Activated T-helper 1 cell treated with anti-CD3 and anti-CD28 coated beads, Interleukin-12 subunit alpha, Interleukin-12 subunit beta, Interleukin-2, Interleukin-4 antibody, amounts not matched to agents 30 ng/mL and 10 ng/mL and 1 ng/mL, durations not matched to agents 14 hours and 24 hours and 36 hours (primary cell): ENCODE data around the gene FAM13A. TPM values are rescaled to one million over a fixed set of nuclear protein-coding genes. Genes with fewer than 3 reads are reported as not detected.

Source experiments
- DNase-seq: peaks from one replicate; pipeline ENCODE4 v3.0.0; 2021; ENCODE audit warnings: low spot score
- H3K27ac Mint-ChIP-seq: one replicate; pipeline ENCODE4 v1.8.0; 2021; ENCODE audit warnings: mild to moderate bottlenecking, mixed read lengths
- H3K27me3 Mint-ChIP-seq: one replicate; pipeline ENCODE4 v1.8.0; 2022; ENCODE audit warnings: mild to moderate bottlenecking, moderate library complexity, mixed read lengths; ENCODE audit not compliant: insufficient read depth
- H3K36me3 Mint-ChIP-seq: one replicate; pipeline ENCODE4 v1.8.0; 2021; ENCODE audit warnings: low read depth, mixed read lengths
- H3K4me1 Mint-ChIP-seq: one replicate; pipeline ENCODE4 v1.8.0; 2021; ENCODE audit warnings: low read depth, mixed read lengths
- H3K4me3 Mint-ChIP-seq: one replicate; pipeline ENCODE4 v1.8.0; 2021; ENCODE audit warnings: mild to moderate bottlenecking, moderate library complexity, mixed read lengths
- H3K9me3 Mint-ChIP-seq: one replicate; pipeline ENCODE4 v1.8.0; 2021; ENCODE audit warnings: mixed read lengths
- intact Hi-C: fragments of 100-400 bp; cut with micrococcal nuclease; formaldehyde crosslinking; loops from one replicate; pipeline ENCODE4 v1.15.1; 2024
- total RNA-seq: library from RNA; stranded (reverse); gene quantifications from 2 replicates; pipeline ENCODE4 v1.2.3, GENCODE V29; 2022

The FAM13A gene
- total RNA-seq, 1 donor from 2014 or later: 3.0 TPM

- no peak overlapping the region for H3K27ac Mint-ChIP-seq
- intact Hi-C loops: no loop called here
- H3K36me3 Mint-ChIP-seq: no peaks in the 10 kb centered on the region
- no peak for DNase-seq
- no peaks in the 10 kb centered on the region for H3K9me3 Mint-ChIP-seq
- no peaks in the 10 kb centered on the region for H3K4me1 Mint-ChIP-seq
- H3K27me3 Mint-ChIP-seq: peaks cover 2% of the 10 kb centered on the region
- no peak overlapping the region for H3K4me3 Mint-ChIP-seq
These were observed 74.2 kb downstream of the FAM13A start for GRCh38 chr4:88982757-88983156.

GRCh38 chr4:88981993-88982392 lies 75.0 kb downstream of the FAM13A start:
- H3K36me3 Mint-ChIP-seq: no peaks in the 10 kb centered on the region
- intact Hi-C loops: no loop called here
- no peak overlapping the region for H3K27ac Mint-ChIP-seq
- no peaks in the 10 kb centered on the region for H3K4me1 Mint-ChIP-seq
- no peak for DNase-seq
- no peak overlapping the region for H3K4me3 Mint-ChIP-seq
- no peaks in the 10 kb centered on the region for H3K9me3 Mint-ChIP-seq
- peaks cover under 1% of the 10 kb centered on the region for H3K27me3 Mint-ChIP-seq

- Mint-ChIP-seq H3K36me3 (no peaks in the 10 kb centered on the region), H3K9me3 (no peaks in the 10 kb centered on the region), H3K4me3 (no peak overlapping the region), H3K27me3 (no peaks in the 10 kb centered on the region), H3K4me1 (no peaks in the 10 kb centered on the region), H3K27ac (no peak overlapping the region)
- no peak for DNase-seq
- intact Hi-C loops: no loop called here
These were observed 75.4 kb downstream of the FAM13A start for GRCh38 chr4:88981556-88981955.

DNA sequence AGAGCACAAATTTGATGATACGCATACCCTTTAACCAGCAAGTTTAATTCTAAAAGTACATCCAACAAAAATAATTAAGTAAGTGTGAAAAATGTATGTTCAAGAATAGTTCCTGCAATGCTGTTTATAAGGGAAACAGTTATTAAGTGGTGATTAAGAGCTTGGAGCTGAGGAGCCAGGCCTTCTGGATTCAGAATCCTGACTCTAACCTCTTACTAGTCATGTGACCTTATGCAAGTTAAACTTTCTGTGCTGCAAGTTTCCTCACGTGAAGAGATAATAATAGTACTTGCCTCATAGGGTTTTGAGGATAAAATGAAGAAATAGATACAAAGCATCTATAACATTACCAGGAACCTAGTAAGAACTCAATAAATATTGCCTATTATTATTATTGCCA lies 77.7 kb downstream of the FAM13A start:
- H3K4me1 Mint-ChIP-seq: no peaks in the 10 kb centered on the region
- no peaks in the 10 kb centered on the region for H3K36me3 Mint-ChIP-seq
- no peak overlapping the region for H3K27ac Mint-ChIP-seq
- no peaks in the 10 kb centered on the region for H3K27me3 Mint-ChIP-seq
- no peak for DNase-seq
- no peak overlapping the region for H3K4me3 Mint-ChIP-seq
- intact Hi-C loops: no loop called here
- H3K9me3 Mint-ChIP-seq: no peaks in the 10 kb centered on the region

DNA sequence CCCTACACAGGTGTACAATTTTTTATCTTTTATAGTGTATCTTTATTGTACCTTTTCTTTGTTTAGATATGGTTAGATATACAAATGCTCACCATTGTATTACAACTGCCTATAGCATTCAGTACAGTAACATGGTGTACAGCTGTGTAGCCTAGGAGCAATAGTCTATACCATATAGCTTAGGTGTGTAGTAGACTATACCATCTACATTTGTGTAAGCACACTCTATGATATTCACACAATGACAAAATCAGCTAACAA lies 80.3 kb downstream of the FAM13A start:
- H3K27me3 Mint-ChIP-seq: no peaks in the 10 kb centered on the region
- no peak overlapping the region for H3K27ac Mint-ChIP-seq
- intact Hi-C loops: no loop called here
- H3K4me3 Mint-ChIP-seq: no peak overlapping the region
- DNase-seq: no peak
- no peaks in the 10 kb centered on the region for H3K4me1 Mint-ChIP-seq
- no peaks in the 10 kb centered on the region for H3K36me3 Mint-ChIP-seq
- peaks cover 10% of the 10 kb centered on the region for H3K9me3 Mint-ChIP-seq

DNA sequence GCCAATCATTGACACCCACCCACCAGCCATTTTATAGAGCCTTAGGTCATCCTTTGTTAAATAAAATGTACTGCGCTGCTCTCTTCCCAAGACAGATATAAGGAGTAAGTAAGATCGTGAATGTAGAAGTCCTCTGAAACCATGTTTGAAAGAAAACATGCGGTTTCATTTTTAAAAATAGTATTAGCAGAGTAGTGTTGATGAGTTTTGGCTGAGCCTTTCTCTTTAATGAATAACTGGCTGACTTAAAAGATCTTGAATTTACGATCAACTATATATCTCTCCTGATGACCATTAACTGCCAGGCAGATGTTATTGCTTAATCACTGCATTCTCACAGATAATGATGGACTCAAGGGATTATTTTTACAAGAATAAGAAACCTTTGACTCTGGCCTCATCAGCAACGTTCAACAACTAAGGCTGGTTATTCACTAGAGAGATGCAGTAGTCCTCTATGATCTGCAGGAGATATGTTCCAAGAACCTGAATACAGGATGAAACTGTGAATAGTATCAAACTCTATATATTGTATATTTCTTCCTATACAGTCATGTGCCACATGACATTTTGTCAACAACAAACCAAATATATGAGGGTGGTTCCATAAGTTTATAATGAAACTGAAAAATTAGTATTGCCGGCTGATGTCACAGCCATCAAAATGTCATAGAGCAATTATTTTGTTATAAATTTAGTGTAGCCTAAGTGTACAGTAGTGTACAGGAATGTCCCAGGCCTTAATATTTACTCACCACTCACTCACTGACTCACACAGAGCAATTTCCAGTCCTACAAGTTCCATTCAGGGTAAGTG lies 80.8 kb downstream of the FAM13A start:
- Mint-ChIP-seq H3K27me3 (no peaks in the 10 kb centered on the region), H3K27ac (no peak overlapping the region), H3K4me1 (no peaks in the 10 kb centered on the region), H3K9me3 (peaks cover 10% of the 10 kb centered on the region), H3K4me3 (no peak overlapping the region), H3K36me3 (no peaks in the 10 kb centered on the region)
- intact Hi-C loops: no loop called here
- no peak for DNase-seq

- DNase-seq: no peak
- H3K27me3 Mint-ChIP-seq: peaks cover 5% of the 10 kb centered on the region
- no peaks in the 10 kb centered on the region for H3K4me1 Mint-ChIP-seq
- H3K36me3 Mint-ChIP-seq: no peaks in the 10 kb centered on the region
- no peak overlapping the region for H3K4me3 Mint-ChIP-seq
- no peak overlapping the region for H3K27ac Mint-ChIP-seq
- intact Hi-C loops: no loop called here
- H3K9me3 Mint-ChIP-seq: peaks cover 10% of the 10 kb centered on the region
These were observed 85.4 kb downstream of the FAM13A start for GRCh38 chr4:88971536-88971935.

DNA sequence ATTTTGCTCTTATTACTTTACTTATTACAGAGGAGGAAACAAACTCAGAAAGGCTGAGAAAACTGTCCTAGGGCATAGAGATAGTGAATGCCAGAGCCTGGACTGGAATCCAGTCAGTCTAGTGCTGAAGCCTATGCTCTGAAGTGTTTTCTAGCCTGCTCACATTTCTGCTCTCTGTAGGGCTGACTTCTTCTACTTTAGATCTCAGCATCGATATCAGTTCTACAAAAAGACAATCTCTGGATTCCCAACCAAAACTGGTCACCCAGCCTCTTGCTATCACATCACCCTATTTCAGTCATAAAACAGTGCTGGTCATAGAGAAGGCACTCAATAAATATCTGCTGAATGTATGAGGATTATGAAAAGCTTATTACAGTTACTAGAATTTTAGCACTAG lies 87.2 kb downstream of the FAM13A start:
- no peak overlapping the region for H3K4me3 Mint-ChIP-seq
- H3K4me1 Mint-ChIP-seq: peaks cover 4% of the 10 kb centered on the region
- intact Hi-C loops: loop anchor here (10.0 kb wide), 1 partner anchor 135 kb away; no protein-coding TSS in a partner anchor
- no peaks in the 10 kb centered on the region for H3K36me3 Mint-ChIP-seq
- peaks cover 7% of the 10 kb centered on the region for H3K27me3 Mint-ChIP-seq
- no peak overlapping the region for H3K27ac Mint-ChIP-seq
- DNase-seq: no peak
- peaks cover 12% of the 10 kb centered on the region for H3K9me3 Mint-ChIP-seq

- peaks cover 7% of the 10 kb centered on the region for H3K27me3 Mint-ChIP-seq
- intact Hi-C loops: loop anchor here (10.0 kb wide), 1 partner anchor 136 kb away; no protein-coding TSS in a partner anchor
These were observed 87.7 kb downstream of the FAM13A start for GRCh38 chr4:88969271-88969670.

GRCh38 chr4:88967883-88968331 lies 89.1 kb downstream of the FAM13A start:
- DNase-seq: no peak
- H3K27me3 Mint-ChIP-seq: peaks cover 7% of the 10 kb centered on the region
- no peak overlapping the region for H3K27ac Mint-ChIP-seq
- H3K4me3 Mint-ChIP-seq: no peak overlapping the region
- H3K36me3 Mint-ChIP-seq: no peaks in the 10 kb centered on the region
- peaks cover 4% of the 10 kb centered on the region for H3K9me3 Mint-ChIP-seq
- H3K4me1 Mint-ChIP-seq: peaks cover 10% of the 10 kb centered on the region
- intact Hi-C loops: loop anchor here (10.0 kb wide), 1 partner anchor 137 kb away; no protein-coding TSS in a partner anchor

More at GRCh38 chr4:88969271-88969670, 87.7 kb downstream of the FAM13A start:
- peaks cover 12% of the 10 kb centered on the region for H3K9me3 Mint-ChIP-seq
- no peak overlapping the region for H3K27ac Mint-ChIP-seq
- H3K36me3 Mint-ChIP-seq: no peaks in the 10 kb centered on the region
- H3K4me1 Mint-ChIP-seq: peaks cover 4% of the 10 kb centered on the region
- H3K4me3 Mint-ChIP-seq: no peak overlapping the region
- no peak for DNase-seq

DNA sequence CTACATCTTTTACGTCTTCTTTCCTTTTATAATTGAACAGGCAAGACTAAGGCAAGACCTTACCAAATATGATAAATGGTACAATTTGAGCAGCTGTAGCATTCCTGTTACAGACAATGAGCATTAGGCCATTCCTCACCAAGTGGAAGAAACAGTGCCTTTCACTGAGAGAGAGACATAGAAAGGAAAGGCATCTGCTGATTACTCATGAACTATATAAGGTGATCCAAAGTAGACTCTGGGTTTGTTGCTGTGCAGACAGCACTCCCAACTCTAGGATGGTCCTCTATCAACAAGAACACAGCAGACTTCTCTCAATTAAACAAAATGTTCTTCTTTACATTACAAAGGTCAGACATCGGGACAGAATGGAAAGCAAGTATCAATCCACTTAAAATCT lies 91.9 kb downstream of the FAM13A start:
- peaks cover 18% of the 10 kb centered on the region for H3K4me1 Mint-ChIP-seq
- peaks cover 2% of the 10 kb centered on the region for H3K9me3 Mint-ChIP-seq
- intact Hi-C loops: loop anchor here (10.0 kb wide), 1 partner anchor 140 kb away; no protein-coding TSS in a partner anchor
- DNase-seq: no peak
- no peaks in the 10 kb centered on the region for H3K36me3 Mint-ChIP-seq
- no peak overlapping the region for H3K27ac Mint-ChIP-seq
- peaks cover 9% of the 10 kb centered on the region for H3K27me3 Mint-ChIP-seq
- no peak overlapping the region for H3K4me3 Mint-ChIP-seq

DNA sequence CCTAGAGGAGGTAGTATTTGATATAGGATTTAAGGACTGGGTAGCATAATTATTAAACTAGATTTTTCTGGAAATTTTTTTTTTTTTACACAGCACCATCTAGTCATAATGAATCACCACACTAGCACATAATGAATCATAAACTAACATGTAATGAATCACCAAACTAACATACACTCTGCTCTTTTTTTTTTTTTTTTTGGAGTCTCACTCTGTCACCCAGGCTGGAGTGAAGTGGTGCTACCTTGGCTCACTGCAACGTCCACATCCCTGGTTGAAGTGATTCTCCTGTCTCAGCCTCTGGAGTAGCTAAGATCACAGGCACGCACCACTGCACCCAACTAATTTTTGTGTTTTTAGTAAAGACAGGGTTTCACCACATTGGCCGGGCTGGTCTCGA lies 92.5 kb downstream of the FAM13A start:
- H3K9me3 Mint-ChIP-seq: peaks cover 4% of the 10 kb centered on the region
- H3K27ac Mint-ChIP-seq: no peak overlapping the region
- intact Hi-C loops: loop anchor here (5.0 to 10.0 kb wide), 4 partner anchors 140 to 328 kb away; no protein-coding TSS in a partner anchor
- peaks cover 2% of the 10 kb centered on the region for H3K36me3 Mint-ChIP-seq
- H3K27me3 Mint-ChIP-seq: peaks cover 9% of the 10 kb centered on the region
- H3K4me3 Mint-ChIP-seq: no peak overlapping the region
- H3K4me1 Mint-ChIP-seq: peaks cover 18% of the 10 kb centered on the region
- no peak for DNase-seq

DNA sequence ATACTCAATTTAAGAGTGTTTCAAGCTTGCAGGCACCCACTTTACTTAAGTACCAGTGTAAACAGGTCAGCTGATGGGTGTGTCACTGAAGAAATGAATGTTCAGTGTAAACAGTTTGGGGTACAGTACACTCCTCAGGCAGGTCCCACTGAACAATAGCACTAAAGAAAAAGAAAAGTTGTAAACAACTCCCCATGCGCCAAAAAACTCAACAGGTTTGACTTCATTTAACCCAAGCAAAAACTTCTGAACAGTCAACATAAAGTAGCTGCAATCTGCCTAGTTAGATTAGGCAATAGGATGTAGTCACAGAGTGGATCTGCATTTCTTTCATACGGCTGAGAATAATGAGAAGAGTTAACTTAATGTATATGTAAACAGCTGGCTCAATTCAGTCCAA lies 93.2 kb downstream of the FAM13A start:
- no peak for DNase-seq
- Mint-ChIP-seq H3K9me3 (peaks cover 6% of the 10 kb centered on the region), H3K36me3 (peaks cover 5% of the 10 kb centered on the region), H3K27me3 (peaks cover 9% of the 10 kb centered on the region), H3K27ac (peak overlapping the region; percentile 74), H3K4me1 (peaks cover 18% of the 10 kb centered on the region), H3K4me3 (no peak overlapping the region)
- intact Hi-C loops: loop anchor here (5.0 to 10.0 kb wide), 4 partner anchors 141 to 328 kb away; no protein-coding TSS in a partner anchor
